Forelimb muscle (tissue), 1 donor: ENCODE measurements around the gene PAPPA. TPM values are rescaled to one million over a fixed set of nuclear protein-coding genes. Genes with fewer than 3 reads are reported as not detected.

Experiments used
- DNase-seq: peaks from one replicate; pipeline ENCODE4 v3.0.0-alpha.2; 2013; ENCODE audit warnings: low read depth
- polyA plus RNA-seq: library from polyadenylated mRNA; unstranded; fragments of 120-200 nt; gene quantifications from one replicate; pipeline ENCODE4 v1.2.1, GENCODE V29; 2013; ENCODE audit not compliant: insufficient read length

The PAPPA gene
- polyA plus RNA-seq, 1 donor: 0.49 TPM

GRCh38 chr9:116152941-116153764 lies 438 bp upstream of the PAPPA start:
- DNase-seq: no peak

DNA sequence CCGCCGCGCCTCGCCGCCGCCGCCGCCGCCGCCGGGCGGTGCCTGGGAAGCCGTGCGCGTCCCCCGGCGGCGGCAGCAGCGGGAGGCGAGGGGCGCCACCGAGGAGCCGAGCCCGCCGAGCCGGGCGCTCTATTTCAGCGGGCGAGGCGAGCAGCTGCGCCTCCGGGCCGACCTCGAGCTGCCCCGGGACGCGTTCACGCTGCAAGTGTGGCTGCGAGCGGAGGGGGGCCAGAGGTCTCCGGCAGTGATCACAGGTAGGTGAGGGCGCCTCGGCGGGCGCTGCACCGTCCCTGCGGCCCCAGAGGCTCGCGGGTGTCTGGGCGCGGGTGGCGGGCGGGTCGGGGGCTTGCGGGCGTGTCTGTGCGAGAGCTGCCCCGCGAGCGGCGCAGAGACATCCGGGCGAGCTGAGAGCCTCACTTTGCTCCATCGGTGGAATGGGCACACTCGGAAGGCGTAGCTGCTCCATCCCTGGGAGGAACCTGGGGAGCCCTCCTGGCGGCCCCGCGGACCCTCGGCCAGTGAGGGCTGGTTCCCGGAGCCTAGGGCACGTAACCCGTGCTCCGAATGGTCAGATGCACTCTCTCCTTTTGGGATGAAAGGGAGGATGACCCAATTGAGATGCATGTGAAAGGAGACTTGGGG lies 864 bp downstream of the PAPPA start:
- no peak for DNase-seq

DNA sequence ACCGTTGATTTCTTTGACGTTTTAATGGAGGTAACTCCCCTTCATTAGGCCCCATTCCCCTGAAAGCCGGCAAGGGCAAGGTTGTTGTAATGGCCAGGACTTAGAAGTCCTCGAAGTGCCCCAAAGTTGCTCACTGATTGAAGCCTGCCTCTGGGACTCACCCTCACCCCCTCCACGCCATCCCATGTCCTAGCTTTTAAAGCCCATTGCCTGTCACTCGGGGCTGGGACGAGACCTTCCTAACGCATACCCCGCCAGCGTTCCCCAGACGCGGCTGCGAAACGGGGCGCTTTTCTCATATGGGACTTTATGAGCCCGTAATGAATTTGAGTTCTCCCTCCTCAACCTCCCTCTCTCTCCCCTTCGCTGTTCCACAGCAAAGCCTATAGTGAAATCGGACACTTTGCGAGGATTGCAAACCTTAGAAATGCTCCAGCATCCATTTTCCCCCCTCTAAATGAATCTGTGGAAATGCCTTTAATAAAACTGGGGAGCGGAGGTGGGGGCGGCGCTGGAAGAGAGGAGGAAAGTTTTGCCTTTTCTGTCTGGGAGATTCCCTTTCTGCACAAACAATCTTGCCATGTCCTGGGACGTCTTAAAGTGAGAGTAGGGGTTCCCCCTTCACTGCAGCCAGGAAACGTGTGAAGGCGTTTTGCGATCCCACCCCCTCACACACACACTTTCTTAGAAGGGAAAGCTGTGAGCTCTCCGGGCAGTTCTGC lies 1.5 kb downstream of the PAPPA start:
- DNase-seq: no peak

GRCh38 chr9:116155698-116156039 lies 2.1 kb downstream of the PAPPA start:
- no peak for DNase-seq

DNA sequence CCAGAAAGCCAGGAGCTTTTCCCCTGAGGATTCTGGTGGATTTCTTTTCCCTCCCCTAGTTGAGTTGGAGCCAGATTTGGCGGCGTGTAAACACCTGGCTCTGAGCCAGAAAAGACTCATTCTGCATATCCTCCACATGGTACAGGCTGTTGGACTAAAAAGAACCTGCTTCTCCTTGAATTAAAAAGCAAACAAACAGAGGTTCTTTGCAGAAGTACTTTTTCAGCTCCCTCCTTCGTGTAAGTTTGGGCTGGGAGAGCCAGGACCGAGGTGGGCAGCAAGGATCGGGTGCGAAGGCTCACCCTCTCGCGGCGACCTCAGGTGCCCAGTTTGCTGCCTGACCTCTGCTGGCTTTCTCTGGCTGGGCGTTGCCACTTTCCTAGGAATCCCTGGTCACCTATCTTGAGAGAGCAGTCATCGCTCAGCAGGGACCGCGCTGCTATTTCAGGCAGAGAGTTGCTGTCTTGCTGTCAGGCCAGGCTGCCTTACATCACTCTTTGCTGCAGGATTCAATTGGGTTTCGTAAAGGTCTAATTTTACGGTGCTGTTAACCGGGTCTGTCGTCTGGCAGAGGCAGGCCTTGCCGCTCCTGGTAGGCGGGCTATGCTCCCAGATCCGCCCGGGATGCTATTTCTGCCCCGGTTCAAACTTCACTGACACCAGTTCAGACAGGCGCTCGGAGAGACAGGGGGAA lies 3.2 kb downstream of the PAPPA start:
- no peak for DNase-seq

DNA sequence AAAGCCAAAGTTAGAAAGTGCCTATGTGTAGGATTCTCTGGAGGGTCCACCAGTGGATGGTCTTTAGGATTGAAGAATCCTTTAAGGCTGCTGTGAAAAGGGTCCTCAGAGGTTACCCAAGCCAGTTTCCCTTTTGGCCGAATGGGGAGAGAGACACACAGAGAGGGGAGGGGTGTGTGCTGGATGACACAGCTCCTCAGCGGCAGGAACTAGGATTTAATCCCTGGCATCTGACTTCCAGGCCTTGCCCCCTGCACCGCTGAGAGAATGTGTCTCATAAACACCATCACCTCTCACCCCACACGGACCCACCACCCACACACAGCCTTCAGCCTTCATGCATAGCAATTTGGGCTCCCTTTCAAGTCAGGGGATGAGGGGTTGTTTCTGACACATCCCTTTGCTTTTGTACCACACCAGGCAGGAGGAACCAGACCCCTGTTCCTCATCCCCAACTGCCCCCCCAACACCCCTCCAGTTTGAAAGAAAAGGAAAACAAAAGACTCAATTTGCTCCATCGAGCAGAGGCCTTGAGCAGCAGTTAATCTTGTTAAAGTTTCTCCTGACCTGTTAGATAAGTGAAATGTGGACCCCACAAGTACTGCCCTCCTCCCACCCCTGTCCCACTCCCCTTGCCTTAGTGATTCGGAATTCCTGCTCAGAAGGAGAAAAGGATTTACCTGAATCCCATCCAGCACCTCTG lies 4.0 kb downstream of the PAPPA start:
- DNase-seq: no peak

- DNase-seq: no peak
Observed at GRCh38 chr9:116160676-116161571, 7.3 kb downstream of the PAPPA start.

GRCh38 chr9:116162241-116162781 lies 8.7 kb downstream of the PAPPA start:
- no peak for DNase-seq

DNA sequence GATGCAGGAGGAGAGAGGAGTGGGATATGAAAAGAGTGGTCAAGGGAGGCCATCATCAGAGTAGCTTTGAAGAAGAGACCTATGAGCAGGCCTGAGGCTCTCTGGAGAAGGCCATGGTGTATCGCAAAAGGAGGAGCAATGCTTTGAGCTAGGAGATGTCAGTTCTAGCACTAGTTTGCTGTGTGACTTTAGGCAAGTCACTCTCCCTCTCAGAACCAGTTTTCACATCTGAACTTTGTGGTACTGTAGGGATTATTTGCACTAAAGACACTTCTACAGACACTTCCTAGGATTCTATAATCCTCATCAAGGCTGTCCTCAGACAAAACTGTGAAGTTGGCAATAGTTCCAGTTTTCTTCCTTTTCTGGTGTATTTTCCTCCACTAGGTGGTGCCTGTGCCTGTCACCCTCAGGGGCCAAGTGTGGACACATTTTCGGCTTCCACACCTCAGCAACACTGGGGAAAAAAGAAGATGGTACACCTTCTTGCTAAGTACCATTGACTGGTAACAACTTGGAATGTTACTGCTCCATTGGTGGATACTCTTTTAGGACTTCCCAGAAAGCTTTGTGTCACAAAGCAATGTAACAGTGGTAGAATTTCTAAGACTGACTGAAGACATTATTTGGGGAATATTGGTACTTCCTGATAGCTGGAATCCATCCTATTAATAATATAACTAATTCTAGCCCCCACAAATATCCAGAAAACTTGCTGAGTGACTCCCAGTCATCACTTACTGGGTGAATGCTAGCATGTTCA lies 9.9 kb downstream of the PAPPA start:
- DNase-seq: no peak

- DNase-seq: no peak
Observed at GRCh38 chr9:116165912-116166311, 12.3 kb downstream of the PAPPA start.

GRCh38 chr9:116166713-116167112 lies 13.1 kb downstream of the PAPPA start:
- no peak for DNase-seq

GRCh38 chr9:116168231-116168630 lies 14.6 kb downstream of the PAPPA start:
- DNase-seq: no peak

DNA sequence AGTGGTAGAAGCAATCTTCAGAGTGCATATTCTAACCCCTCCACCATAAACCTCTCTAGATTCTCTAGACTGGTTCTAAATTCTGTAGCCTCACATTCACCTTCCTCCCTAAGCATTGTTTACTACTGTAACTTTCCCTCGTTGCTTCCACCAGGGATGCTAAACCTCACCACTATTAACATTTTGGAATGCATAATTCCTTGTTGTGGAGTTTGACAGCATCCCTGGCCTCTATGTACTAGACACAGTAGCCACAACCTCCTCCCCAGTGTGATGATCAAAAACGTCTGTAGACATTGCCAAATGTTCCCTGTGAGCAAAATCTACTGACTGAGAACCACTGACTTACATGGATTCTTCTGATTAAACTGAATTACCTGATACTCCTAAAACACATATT lies 18.6 kb downstream of the PAPPA start:
- DNase-seq: no peak

DNA sequence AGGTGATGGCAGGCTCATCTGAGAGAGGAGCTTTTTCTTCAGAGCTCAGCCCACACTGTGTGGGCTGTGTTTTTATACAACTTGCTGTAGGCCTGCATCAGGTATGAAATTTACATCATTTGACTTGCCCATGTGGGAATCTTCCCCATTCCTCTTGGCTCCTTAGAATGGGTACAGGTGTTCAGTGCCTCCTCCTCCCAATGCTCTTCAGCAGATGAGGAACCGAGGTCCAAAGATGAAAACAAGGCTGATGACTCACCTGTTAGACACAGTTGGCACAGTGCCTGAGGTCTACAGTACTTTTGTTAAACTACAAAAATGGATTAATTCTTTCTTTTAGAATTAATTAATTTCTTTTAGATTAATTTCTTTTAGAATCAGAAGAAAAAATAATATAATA lies 20.8 kb downstream of the PAPPA start:
- no peak for DNase-seq

DNA sequence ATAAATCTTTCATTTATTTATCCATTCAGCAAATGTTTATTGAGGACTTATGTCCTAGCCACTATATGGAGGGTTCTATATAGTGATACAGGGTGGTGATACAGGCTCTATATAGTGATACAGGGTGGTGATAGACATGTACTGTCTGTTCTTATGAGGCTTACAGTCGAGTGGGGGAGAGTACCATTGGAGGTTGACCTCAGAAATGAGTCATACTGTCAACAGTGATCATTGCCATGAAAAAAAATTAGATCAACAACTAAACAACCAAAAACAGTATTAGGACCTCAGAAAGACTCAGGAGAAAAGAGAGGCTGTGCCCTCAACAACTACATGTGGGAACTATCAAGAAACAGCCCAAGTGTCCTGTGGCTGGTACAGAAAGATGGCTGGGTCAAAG lies 22.0 kb downstream of the PAPPA start:
- no peak for DNase-seq

- DNase-seq: no peak
Observed at GRCh38 chr9:116178481-116179211, 25.1 kb downstream of the PAPPA start.

DNA sequence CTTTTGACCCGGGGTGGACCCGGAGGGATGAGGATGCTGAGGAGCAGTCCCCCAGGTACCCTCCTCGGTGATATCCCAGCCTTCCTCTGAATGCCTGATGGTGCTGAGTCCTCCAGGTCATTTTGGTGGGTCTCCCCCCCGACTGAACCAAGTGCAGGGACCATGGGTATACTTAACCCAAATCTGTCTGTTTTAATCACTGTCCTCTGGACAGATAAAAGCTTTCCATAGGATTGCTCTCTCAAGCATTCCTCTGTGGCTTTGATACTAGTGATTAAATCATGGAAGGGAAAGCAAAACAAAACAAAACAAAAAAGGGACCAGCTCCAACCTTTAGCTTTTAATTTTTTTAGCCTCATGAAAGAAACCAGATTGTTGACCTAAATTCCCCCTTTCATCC lies 26.0 kb downstream of the PAPPA start:
- no peak for DNase-seq

GRCh38 chr9:116181853-116182610 lies 28.4 kb downstream of the PAPPA start:
- DNase-seq: no peak
